ENCODE data around the gene TMOD3. TPM values are rescaled to one million over a fixed set of nuclear protein-coding genes. Genes with fewer than 3 reads are reported as not detected.
"Not testable (repeated sequence)": the region's sequence is repeated elsewhere in the genome, so short reads cannot be mapped to it uniquely, and the experiment has no call there.

TMOD3 gene
- total RNA-seq, 1 donor from 2014 or later: 80.3 TPM

- not testable (repeated sequence) for FAIRE-seq; H3K4me3 ChIP-seq (ENCODE audit: low read depth, low read length); H3K27me3 ChIP-seq (ENCODE audit: control insufficient read depth, insufficient read depth, low read length); H3K36me3 ChIP-seq (ENCODE audit: control insufficient read depth, insufficient read depth, low read length)
- peak; percentile 7 for TF ChIP-seq CTCF (IDR thresholded peaks at IDR 0.05; ENCODE audit: insufficient read depth, low read length, severe bottlenecking)
- DNase-seq (ENCODE audit: low read depth): peak; percentile 71
Measured at GRCh38 chr15:51787130-51787529, 42.3 kb upstream of the TMOD3 start.

GRCh38 chr15:51792474-51792873 lies 37.0 kb upstream of the TMOD3 start:
- FAIRE-seq; DNase-seq (ENCODE audit: low read depth); H3K27me3 ChIP-seq (ENCODE audit: control insufficient read depth, insufficient read depth, low read length); H3K36me3 ChIP-seq (ENCODE audit: control insufficient read depth, insufficient read depth, low read length); H3K4me3 ChIP-seq (ENCODE audit: low read depth, low read length): not testable (repeated sequence)

- FAIRE-seq (no peak), DNase-seq (ENCODE audit: low read depth) (no peak)
- Histone ChIP-seq H3K4me3 (ENCODE audit: low read depth, low read length) (no peak overlapping the region), H3K36me3 (ENCODE audit: control insufficient read depth, insufficient read depth, low read length) (no peaks in the 10 kb centered on the region), H3K27me3 (ENCODE audit: control insufficient read depth, insufficient read depth, low read length) (no peaks in the 10 kb centered on the region)
- no peak for TF ChIP-seq CTCF (IDR thresholded peaks at IDR 0.05; ENCODE audit: insufficient read depth, low read length, severe bottlenecking)
Measured at GRCh38 chr15:51793521-51794305, 35.7 kb upstream of the TMOD3 start.

- Histone ChIP-seq H3K4me3 (ENCODE audit: low read depth, low read length) (no peak overlapping the region), H3K27me3 (ENCODE audit: control insufficient read depth, insufficient read depth, low read length) (no peaks in the 10 kb centered on the region), H3K36me3 (ENCODE audit: control insufficient read depth, insufficient read depth, low read length) (no peaks in the 10 kb centered on the region)
- DNase-seq (ENCODE audit: low read depth): peak; percentile 48
- no peak for FAIRE-seq
- TF ChIP-seq CTCF (IDR thresholded peaks at IDR 0.05; ENCODE audit: insufficient read depth, low read length, severe bottlenecking): no peak
Measured at GRCh38 chr15:51796847-51797401, 32.5 kb upstream of the TMOD3 start.

GRCh38 chr15:51798281-51798680 lies 31.2 kb upstream of the TMOD3 start:
- no peak for TF ChIP-seq CTCF (IDR thresholded peaks at IDR 0.05; ENCODE audit: insufficient read depth, low read length, severe bottlenecking)
- Histone ChIP-seq H3K4me3 (ENCODE audit: low read depth, low read length) (no peak overlapping the region), H3K36me3 (ENCODE audit: control insufficient read depth, insufficient read depth, low read length) (no peaks in the 10 kb centered on the region), H3K27me3 (ENCODE audit: control insufficient read depth, insufficient read depth, low read length) (no peaks in the 10 kb centered on the region)
- FAIRE-seq (no peak), DNase-seq (ENCODE audit: low read depth) (no peak)

GRCh38 chr15:51799282-51800252 lies 29.9 kb upstream of the TMOD3 start:
- H3K27me3 ChIP-seq (ENCODE audit: control insufficient read depth, insufficient read depth, low read length): no peaks in the 10 kb centered on the region

More at GRCh38 chr15:51799282-51800252, 29.9 kb upstream of the TMOD3 start:
- TF ChIP-seq CTCF (IDR thresholded peaks at IDR 0.05; ENCODE audit: insufficient read depth, low read length, severe bottlenecking): no peak
- no peak overlapping the region for H3K4me3 ChIP-seq (ENCODE audit: low read depth, low read length)
- no peaks in the 10 kb centered on the region for H3K36me3 ChIP-seq (ENCODE audit: control insufficient read depth, insufficient read depth, low read length)
- DNase-seq (ENCODE audit: low read depth) (no peak), FAIRE-seq (no peak)
